PC-9 (cell line): ENCODE data around the gene UBA52. TPM values are rescaled to one million over a fixed set of nuclear protein-coding genes. Genes with fewer than 3 reads are reported as not detected.

Source experiments
- BruUV-seq: library from RNA; stranded (reverse); fragments of 400-500 nt; replicated peaks from 2 replicates; lab custom pipeline; 2021; lab: Mats Ljungman, UMichigan
- CTCF ChIA-PET: fragments of 300-600 bp; sonication (Branson Sonifier 250); formaldehyde crosslinking; loops from one replicate; lab custom pipeline; 2022; ENCODE audit warnings: antibody characterized with exemption; lab: Charles Lee
- POLR2A ChIA-PET: fragments of 300-600 bp; sonication (Branson Sonifier 250); formaldehyde crosslinking; loops from one replicate; lab custom pipeline; 2022; ENCODE audit warnings: antibody characterized with exemption; ENCODE audit not compliant: unreplicated experiment; lab: Charles Lee
- DNase-seq, 2 experiments: peaks; one replicate each; pipeline versions ENCODE4 v3.0.0 to v3.0.0-alpha.2; 2015 to 2022; ENCODE audit warnings: mixed read lengths in 1 of 2
- H2AFZ ChIP-seq: fragments of 200-600 bp; sonication (generic); 2 replicates; pipeline ENCODE4 v1.8.1; 2017; ENCODE audit warnings: antibody characterized with exemption
- H3F3A ChIP-seq: fragments of 200-600 bp; sonication (generic); 2 replicates; pipeline ENCODE4 v1.8.1; 2017; ENCODE audit warnings: antibody characterized with exemption, mild to moderate bottlenecking, low read depth; ENCODE audit not compliant: insufficient read depth
- H3K27ac ChIP-seq: fragments of 200-600 bp; sonication (generic); 2 replicates; pipeline ENCODE4 v1.6.1; 2016; ENCODE audit warnings: mixed run types
- H3K27me3 ChIP-seq: fragments of 200-600 bp; sonication (generic); 2 replicates; pipeline ENCODE4 v1.6.1; 2016; ENCODE audit warnings: low read depth, mixed run types; ENCODE audit not compliant: insufficient read depth
- H3K36me3 ChIP-seq: fragments of 200-600 bp; sonication (generic); 2 replicates; pipeline ENCODE4 v1.6.1; 2016; ENCODE audit warnings: low read depth, mixed run types
- H3K4me1 ChIP-seq: fragments of 200-600 bp; sonication (generic); replicated peaks from 2 replicates; pipeline ENCODE4 v1.6.1; 2016; ENCODE audit warnings: mixed run types; ENCODE audit not compliant: insufficient read depth
- H3K4me2 ChIP-seq: fragments of 200-600 bp; sonication (generic); 2 replicates; pipeline ENCODE4 v1.6.1; 2017; ENCODE audit warnings: mixed run types
- H3K4me3 ChIP-seq: fragments of 200-600 bp; sonication (generic); 2 replicates; pipeline ENCODE4 v1.6.1; 2016; ENCODE audit warnings: mixed run types
- H3K79me2 ChIP-seq: fragments of 200-600 bp; sonication (generic); 2 replicates; pipeline ENCODE4 v1.6.1; 2017; ENCODE audit warnings: low read depth, mixed run types
- H3K9me2 ChIP-seq: fragments of 200-600 bp; sonication (generic); 2 replicates; pipeline ENCODE4 v1.8.1; 2017; ENCODE audit warnings: mild to moderate bottlenecking; ENCODE audit not compliant: insufficient read depth
- H3K9me3 ChIP-seq: fragments of 200-600 bp; sonication (generic); 2 replicates; pipeline ENCODE4 v1.8.1; 2016; ENCODE audit warnings: low read depth; ENCODE audit not compliant: insufficient read depth
- H4K20me1 ChIP-seq: fragments of 200-600 bp; sonication (generic); 2 replicates; pipeline ENCODE4 v1.8.1; 2017; ENCODE audit not compliant: insufficient read depth
- CTCF ChIP-seq: fragments of 200-600 bp; sonication (generic); conservative IDR thresholded peaks from 2 replicates; pipeline ENCODE4 v1.6.1; 2017; ENCODE audit warnings: mixed run types, antibody characterized with exemption, mild to moderate bottlenecking, moderate library complexity
- EZH2 ChIP-seq: fragments of 200-600 bp; sonication (generic); IDR thresholded peaks from 2 replicates; pipeline ENCODE4 v1.8.0; 2017; ENCODE audit warnings: antibody characterized with exemption, low read depth
- intact Hi-C: fragments of 100-400 bp; cut with micrococcal nuclease; formaldehyde crosslinking; loops from one replicate; pipeline ENCODE4 v1.10.0; 2022; ENCODE audit not compliant: unreplicated experiment
- total RNA-seq: library from RNA; stranded (reverse); gene quantifications from 2 replicates; pipeline ENCODE4 v1.2.3, GENCODE V29; 2021

Gene UBA52
- total RNA-seq, 1 experiment from 2014 or later, result 1,141 TPM

- intact Hi-C loops, result loop anchor here (5.0 kb wide), 1 partner anchor 57 kb away; no protein-coding TSS in a partner anchor
- Histone ChIP-seq H3K4me2 (no peak overlapping the region), H3F3A (peaks cover 40% of the 10 kb centered on the region), H2AFZ (no peak overlapping the region), H4K20me1 (peaks cover 12% of the 10 kb centered on the region), H3K27me3 (no peaks in the 10 kb centered on the region), H3K27ac (no peak overlapping the region), H3K9me2 (no peaks in the 10 kb centered on the region), H3K4me3 (no peak overlapping the region), H3K4me1 (peaks cover 21% of the 10 kb centered on the region), H3K9me3 (no peaks in the 10 kb centered on the region), H3K36me3 (no peaks in the 10 kb centered on the region), H3K79me2 (peaks cover 24% of the 10 kb centered on the region)
- CTCF ChIA-PET, result no interaction called here
- BruUV-seq, result no TSS peak
- TF ChIP-seq EZH2, result no peak
- TF ChIP-seq CTCF, result no peak
- no peak for DNase-seq
- POLR2A ChIA-PET, result interaction anchor here (0.5 kb wide), 1 partner anchor 20 kb away, joined by 5 read pairs; no protein-coding TSS in a partner anchor
These were observed 47.8 kb upstream of the UBA52 start for GRCh38 chr19:18523841-18524240.

- CTCF ChIA-PET, result no interaction called here
- no peak overlapping the region for H3K4me2 ChIP-seq
- H3F3A ChIP-seq, result peaks cover 33% of the 10 kb centered on the region
- POLR2A ChIA-PET, result no interaction called here
- H3K9me2 ChIP-seq, result no peaks in the 10 kb centered on the region
- H3K27ac ChIP-seq, result no peak overlapping the region
- DNase-seq, result peak; percentile 42 to 82
- no TSS peak for BruUV-seq
- H3K27me3 ChIP-seq, result no peaks in the 10 kb centered on the region
- TF ChIP-seq CTCF (no peak), EZH2 (no peak)
- H3K36me3 ChIP-seq, result no peaks in the 10 kb centered on the region
- H3K9me3 ChIP-seq, result no peaks in the 10 kb centered on the region
- H3K4me3 ChIP-seq, result no peak overlapping the region
- H2AFZ ChIP-seq, result no peak overlapping the region
- intact Hi-C loops, result no loop called here
- H4K20me1 ChIP-seq, result no peaks in the 10 kb centered on the region
- 0 out of 2 replicates have a peak, but pooled peaks cover 8% of the 10 kb centered on the region for H3K4me1 ChIP-seq
- H3K79me2 ChIP-seq, result peaks cover 4% of the 10 kb centered on the region
These were observed 45.3 kb upstream of the UBA52 start for GRCh38 chr19:18526316-18526715.

GRCh38 chr19:18529782-18530181 is 41.9 kb upstream of the UBA52 start:
- no peak for DNase-seq
- Histone ChIP-seq H3K4me1 (no peaks in the 10 kb centered on the region), H3K36me3 (no peaks in the 10 kb centered on the region), H2AFZ (no peak overlapping the region), H3K4me3 (no peak overlapping the region), H3K27me3 (no peaks in the 10 kb centered on the region), H3K4me2 (no peak overlapping the region), H3K27ac (no peak overlapping the region), H3K9me3 (no peaks in the 10 kb centered on the region), H3F3A (peaks cover 22% of the 10 kb centered on the region), H3K9me2 (no peaks in the 10 kb centered on the region), H3K79me2 (no peaks in the 10 kb centered on the region), H4K20me1 (no peaks in the 10 kb centered on the region)
- TF ChIP-seq EZH2 (no peak), CTCF (no peak)
- BruUV-seq, result no TSS peak
- intact Hi-C loops, result no loop called here
- ChIA-PET CTCF (no interaction called here), POLR2A (interaction anchor here (1.0 kb wide), 1 partner anchor 1139 kb away, joined by 7 read pairs; no protein-coding TSS in a partner anchor)
